Keratinocyte (primary cell): Measurements from ENCODE around the gene RGS3.

Experiments
- EZH2 ChIP-seq: IDR thresholded peaks from one replicate; pipeline ENCODE4 v1.6.1; 2012; ENCODE audit warnings: inconsistent platforms, mild to moderate bottlenecking, low read length, moderate library complexity
- TF ChIP-seq, protein P1 (sequence below), 3 experiments: IDR thresholded peaks in 1 of 3; conservative IDR thresholded peaks in 1 of 3; optimal IDR thresholded peaks in 1 of 3; 2 replicates in 2 of 3; 3 replicates in 1 of 3; pipeline versions ENCODE3 to v1.5.1; 2011; ENCODE audit warnings: low read length in 3 of 3, mild to moderate bottlenecking in 3 of 3, moderate library complexity in 2 of 3, control low read depth in 1 of 3, inconsistent platforms in 1 of 3; ENCODE audit not compliant: insufficient read depth in 2 of 3; ENCODE audit errors: extremely low read depth in 1 of 3

DNA sequence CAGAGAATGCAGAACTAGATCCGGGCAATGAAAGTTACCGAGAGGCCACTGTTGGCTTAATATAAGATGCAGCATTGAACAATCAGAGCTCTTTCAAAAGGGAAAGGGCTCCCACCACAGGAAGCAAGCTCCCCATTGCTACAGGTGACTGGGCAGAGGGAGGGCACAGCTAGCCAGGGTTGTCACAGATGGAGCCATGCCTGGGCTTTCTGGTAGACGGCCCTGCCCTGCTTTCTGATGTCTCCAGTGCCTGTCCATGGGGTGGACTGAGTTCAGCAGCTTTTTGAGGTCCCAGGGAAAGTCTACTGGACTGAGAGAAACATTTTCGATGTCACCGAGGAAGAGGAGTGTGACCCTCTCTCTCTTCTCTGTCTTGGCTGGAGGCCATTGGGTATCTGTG, 14.1 kb downstream of the RGS3 start:
- TF ChIP-seq, protein P1, sequence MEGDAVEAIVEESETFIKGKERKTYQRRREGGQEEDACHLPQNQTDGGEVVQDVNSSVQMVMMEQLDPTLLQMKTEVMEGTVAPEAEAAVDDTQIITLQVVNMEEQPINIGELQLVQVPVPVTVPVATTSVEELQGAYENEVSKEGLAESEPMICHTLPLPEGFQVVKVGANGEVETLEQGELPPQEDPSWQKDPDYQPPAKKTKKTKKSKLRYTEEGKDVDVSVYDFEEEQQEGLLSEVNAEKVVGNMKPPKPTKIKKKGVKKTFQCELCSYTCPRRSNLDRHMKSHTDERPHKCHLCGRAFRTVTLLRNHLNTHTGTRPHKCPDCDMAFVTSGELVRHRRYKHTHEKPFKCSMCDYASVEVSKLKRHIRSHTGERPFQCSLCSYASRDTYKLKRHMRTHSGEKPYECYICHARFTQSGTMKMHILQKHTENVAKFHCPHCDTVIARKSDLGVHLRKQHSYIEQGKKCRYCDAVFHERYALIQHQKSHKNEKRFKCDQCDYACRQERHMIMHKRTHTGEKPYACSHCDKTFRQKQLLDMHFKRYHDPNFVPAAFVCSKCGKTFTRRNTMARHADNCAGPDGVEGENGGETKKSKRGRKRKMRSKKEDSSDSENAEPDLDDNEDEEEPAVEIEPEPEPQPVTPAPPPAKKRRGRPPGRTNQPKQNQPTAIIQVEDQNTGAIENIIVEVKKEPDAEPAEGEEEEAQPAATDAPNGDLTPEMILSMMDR (optimal IDR thresholded peaks at IDR 0.05 in 1 of 3, IDR thresholded peaks at IDR 0.05 in 1 of 3, conservative IDR thresholded peaks at IDR 0.05 in 1 of 3; ENCODE audit: extremely low read depth in 1 of 3, insufficient read depth in 2 of 3, low read length in 3 of 3): no peak
- no peak for TF ChIP-seq EZH2
